Liver (tissue), 3 donors: ENCODE results near the gene KCNC2.

Experiments used
- HNF4G ChIP-seq: IDR thresholded peaks from 2 replicates; pipeline ENCODE4 v1.6.1; 2016; ENCODE audit warnings: antibody characterized with exemption
- REST ChIP-seq: IDR thresholded peaks from 2 replicates; pipeline ENCODE4 v1.6.1; 2016; ENCODE audit warnings: antibody characterized with exemption, mild to moderate bottlenecking
- SP1 ChIP-seq: IDR thresholded peaks from 2 replicates; pipeline ENCODE4 v1.6.1; 2018; ENCODE audit warnings: antibody characterized with exemption, mild to moderate bottlenecking
- ZBTB33 ChIP-seq: IDR thresholded peaks from 2 replicates; pipeline ENCODE4 v1.6.1; 2016; ENCODE audit warnings: antibody characterized with exemption
- TF ChIP-seq, protein P1 (sequence below): fragments of 150-350 bp; IDR thresholded peaks from 2 replicates; pipeline ENCODE4 v1.5.1; 2017; ENCODE audit warnings: improper control_type of control experiment, low read depth, low read length; ENCODE audit not compliant: missing input control
- TF ChIP-seq, protein P2 (sequence below): IDR thresholded peaks from 2 replicates; pipeline ENCODE4 v1.6.1; 2016; ENCODE audit warnings: antibody characterized with exemption
- donor health status: healthy.
- donor health status: healthy.

DNA sequence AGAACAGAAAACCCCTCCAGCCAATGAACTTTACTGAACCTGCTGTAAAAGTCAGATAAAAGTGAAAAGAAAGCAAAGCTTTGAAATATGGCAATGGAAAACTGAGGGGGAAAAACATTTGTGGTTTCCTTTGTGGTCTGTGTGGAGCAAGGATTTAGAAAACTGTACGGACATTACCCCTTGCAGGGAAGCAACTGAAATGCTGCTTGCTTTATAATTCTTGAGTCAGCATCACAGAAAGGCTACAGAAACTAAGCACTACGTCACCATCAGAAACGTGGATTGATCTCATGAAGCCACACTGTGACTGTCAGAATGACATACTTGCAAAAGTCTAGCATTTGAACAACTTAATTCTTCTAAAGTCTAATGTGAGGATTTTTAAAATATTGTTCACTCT lies 2.4 kb upstream of the KCNC2 start:
- TF ChIP-seq, protein P1, sequence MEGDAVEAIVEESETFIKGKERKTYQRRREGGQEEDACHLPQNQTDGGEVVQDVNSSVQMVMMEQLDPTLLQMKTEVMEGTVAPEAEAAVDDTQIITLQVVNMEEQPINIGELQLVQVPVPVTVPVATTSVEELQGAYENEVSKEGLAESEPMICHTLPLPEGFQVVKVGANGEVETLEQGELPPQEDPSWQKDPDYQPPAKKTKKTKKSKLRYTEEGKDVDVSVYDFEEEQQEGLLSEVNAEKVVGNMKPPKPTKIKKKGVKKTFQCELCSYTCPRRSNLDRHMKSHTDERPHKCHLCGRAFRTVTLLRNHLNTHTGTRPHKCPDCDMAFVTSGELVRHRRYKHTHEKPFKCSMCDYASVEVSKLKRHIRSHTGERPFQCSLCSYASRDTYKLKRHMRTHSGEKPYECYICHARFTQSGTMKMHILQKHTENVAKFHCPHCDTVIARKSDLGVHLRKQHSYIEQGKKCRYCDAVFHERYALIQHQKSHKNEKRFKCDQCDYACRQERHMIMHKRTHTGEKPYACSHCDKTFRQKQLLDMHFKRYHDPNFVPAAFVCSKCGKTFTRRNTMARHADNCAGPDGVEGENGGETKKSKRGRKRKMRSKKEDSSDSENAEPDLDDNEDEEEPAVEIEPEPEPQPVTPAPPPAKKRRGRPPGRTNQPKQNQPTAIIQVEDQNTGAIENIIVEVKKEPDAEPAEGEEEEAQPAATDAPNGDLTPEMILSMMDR = no peak
- no peak for TF ChIP-seq ZBTB33
- TF ChIP-seq HNF4G = no peak
- TF ChIP-seq, protein P2, sequence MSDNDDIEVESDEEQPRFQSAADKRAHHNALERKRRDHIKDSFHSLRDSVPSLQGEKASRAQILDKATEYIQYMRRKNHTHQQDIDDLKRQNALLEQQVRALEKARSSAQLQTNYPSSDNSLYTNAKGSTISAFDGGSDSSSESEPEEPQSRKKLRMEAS = no peak
- no peak for TF ChIP-seq REST
- no peak for TF ChIP-seq SP1
